Measurements from ENCODE around the gene NDST1.

The NDST1 gene

DNA sequence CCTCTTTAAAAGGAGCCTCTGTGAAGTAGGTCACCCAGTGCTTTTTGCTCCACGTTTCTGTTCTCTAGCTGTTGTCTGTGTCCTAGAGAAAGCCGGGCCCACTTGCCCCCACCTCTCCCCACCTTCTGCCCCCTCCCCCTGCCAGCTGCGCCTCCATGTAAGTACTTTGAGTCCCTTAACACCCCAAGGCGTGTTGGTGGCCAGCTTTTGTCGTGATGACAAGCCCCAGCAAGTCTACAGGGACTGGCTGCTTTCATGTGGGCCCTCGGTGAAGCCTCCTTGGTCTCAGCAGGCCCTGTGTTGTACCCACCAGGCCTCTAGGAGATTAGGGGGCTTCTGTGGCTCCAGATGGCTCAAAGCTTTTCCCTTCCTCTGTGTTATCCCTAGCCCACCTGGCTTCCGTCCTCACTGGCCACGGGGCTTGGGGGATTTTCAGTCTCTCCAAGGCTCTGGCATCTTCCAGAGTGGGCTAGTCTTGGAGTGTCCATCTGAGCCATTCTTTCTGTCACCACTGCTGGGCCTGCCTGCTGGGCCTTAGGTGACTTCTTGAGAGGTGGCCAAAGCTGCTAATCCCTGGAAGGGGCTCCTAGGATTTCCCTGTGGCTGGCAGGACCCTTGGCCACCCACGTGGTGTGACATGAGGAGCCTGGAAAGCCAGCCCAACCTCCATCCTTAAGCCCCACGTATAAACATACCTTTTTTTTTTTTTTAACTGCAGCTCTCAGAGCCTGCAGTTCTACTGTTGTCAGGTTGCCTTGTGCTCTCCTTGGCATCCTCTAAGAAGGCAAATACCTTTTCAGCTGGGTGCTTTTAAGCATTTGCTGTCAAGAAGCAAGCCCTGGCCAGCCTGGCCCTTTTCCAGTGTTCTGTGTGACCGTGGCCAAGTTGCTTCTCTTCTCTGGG lies 1.1 kb upstream of the NDST1 start:
- POLR2A ChIA-PET, result interaction anchor here (0.9 kb wide), 1 partner anchor 25 kb away, joined by 3 read pairs; no protein-coding TSS in a partner anchor
- CTCF ChIA-PET, result interaction anchor here (0.9 kb wide), 1 partner anchor 10 kb away, joined by 3 read pairs; no protein-coding TSS in a partner anchor
- DNase-seq (ENCODE audit: extremely low spot score), result no peak
- TF ChIP-seq TARDBP (IDR thresholded peaks at IDR 0.05) (no peak), HDGF (IDR thresholded peaks at IDR 0.05; ENCODE audit: borderline replicate concordance) (no peak), CTBP1 (IDR thresholded peaks at IDR 0.05; ENCODE audit: borderline replicate concordance) (no peak), FOXK2 (IDR thresholded peaks at IDR 0.05) (no peak), FOXM1 (IDR thresholded peaks at IDR 0.05; ENCODE audit: borderline replicate concordance) (no peak), ARNT (IDR thresholded peaks at IDR 0.05) (no peak), L3MBTL2 (conservative IDR thresholded peaks at IDR 0.05) (no peak)

DNA sequence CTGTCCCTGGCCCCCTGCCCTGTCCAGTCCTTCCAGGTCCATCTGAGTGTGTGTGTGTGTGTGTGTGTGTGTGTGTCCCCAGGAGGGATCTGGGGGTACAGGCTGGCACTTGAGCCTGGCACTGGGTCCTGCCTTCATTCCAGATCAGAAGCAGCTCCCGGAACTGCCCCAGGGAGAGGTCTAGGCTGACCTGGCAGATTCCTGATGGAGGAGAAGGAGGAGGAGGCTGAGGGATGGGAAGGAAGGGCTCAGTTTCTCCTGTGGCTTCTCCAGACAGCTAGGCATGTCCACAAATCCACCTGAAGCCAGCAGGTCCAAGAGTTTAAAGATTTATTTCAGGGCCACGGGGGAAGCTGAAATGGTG lies 328 bp downstream of the NDST1 start:
- POLR2A ChIA-PET, result no interaction called here
- CTCF ChIA-PET, result interaction anchor here (1.3 kb wide), 1 partner anchor 9 kb away, joined by 3 read pairs; no protein-coding TSS in a partner anchor

DNA sequence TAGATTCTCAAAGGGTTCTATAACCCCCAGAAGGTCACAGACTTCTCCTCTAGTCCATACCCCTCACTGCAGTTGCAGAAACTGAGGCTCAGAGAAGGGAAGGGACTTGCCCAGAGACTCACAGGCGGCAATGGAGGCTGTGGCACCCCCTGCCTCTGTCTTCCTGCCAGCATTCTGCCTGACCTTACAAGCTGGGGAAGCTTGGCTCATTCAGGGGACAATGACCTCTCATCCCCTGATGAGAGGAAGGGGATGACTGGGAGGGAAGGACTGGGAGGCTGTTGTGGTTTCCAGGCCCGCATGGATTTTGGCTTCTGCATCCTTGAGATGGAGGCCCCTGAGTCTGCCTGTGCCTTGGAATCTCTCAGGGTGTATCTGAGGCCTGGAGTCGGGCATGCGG lies 897 bp downstream of the NDST1 start:
- DNase-seq (ENCODE audit: extremely low spot score), result no peak
- POLR2A ChIA-PET, result interaction anchor here (0.6 kb wide), 1 partner anchor 24 kb away, joined by 3 read pairs; no protein-coding TSS in a partner anchor
- CTCF ChIA-PET, result interaction anchor here (1.3 kb wide), 1 partner anchor 9 kb away, joined by 3 read pairs; no protein-coding TSS in a partner anchor
- TF ChIP-seq, protein P1, sequence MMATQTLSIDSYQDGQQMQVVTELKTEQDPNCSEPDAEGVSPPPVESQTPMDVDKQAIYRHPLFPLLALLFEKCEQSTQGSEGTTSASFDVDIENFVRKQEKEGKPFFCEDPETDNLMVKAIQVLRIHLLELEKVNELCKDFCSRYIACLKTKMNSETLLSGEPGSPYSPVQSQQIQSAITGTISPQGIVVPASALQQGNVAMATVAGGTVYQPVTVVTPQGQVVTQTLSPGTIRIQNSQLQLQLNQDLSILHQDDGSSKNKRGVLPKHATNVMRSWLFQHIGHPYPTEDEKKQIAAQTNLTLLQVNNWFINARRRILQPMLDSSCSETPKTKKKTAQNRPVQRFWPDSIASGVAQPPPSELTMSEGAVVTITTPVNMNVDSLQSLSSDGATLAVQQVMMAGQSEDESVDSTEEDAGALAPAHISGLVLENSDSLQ (IDR thresholded peaks at IDR 0.05), result no peak
- TF ChIP-seq SP1 (IDR thresholded peaks at IDR 0.05) (no peak), SUZ12 (IDR thresholded peaks at IDR 0.05) (no peak), HDGF (IDR thresholded peaks at IDR 0.05; ENCODE audit: borderline replicate concordance) (no peak), FOXM1 (IDR thresholded peaks at IDR 0.05; ENCODE audit: borderline replicate concordance) (no peak)

More for the DNA sequence above, 328 bp downstream of the NDST1 start:
- no peak for DNase-seq (ENCODE audit: extremely low spot score)
- TF ChIP-seq, protein P1 (IDR thresholded peaks at IDR 0.05), result no peak
- TF ChIP-seq HDGF (IDR thresholded peaks at IDR 0.05; ENCODE audit: borderline replicate concordance) (no peak), SUZ12 (IDR thresholded peaks at IDR 0.05) (no peak)

DNA sequence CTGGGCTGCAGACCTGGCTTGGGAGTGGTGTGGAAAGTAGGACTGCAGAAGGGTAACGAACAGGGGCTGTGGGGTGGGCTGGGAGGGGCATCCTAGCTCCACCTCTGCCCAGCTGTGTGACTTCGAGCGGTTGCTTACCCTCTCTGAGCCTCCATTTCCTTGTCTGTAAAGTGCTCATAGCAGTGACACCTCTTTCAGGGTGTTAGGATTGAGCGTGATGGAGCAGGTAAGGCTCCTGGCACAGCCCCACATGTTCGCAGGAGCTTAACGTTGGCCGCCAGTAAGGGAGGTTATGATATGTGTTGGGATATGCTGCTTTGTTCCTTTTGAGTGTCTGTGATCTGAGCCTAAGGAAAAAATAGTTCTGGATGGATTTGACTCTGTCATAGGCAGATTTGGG lies 2.1 kb downstream of the NDST1 start:
- ChIA-PET POLR2A (no interaction called here), CTCF (interaction anchor here (0.9 to 1.5 kb wide), 3 partner anchors 35 to 51 kb away, joined by 3 to 5 read pairs (median 3); no protein-coding TSS in a partner anchor)
- TF ChIP-seq FOXK2 (IDR thresholded peaks at IDR 0.05), result no peak
- TF ChIP-seq NFRKB (IDR thresholded peaks at IDR 0.05), result no peak
- TF ChIP-seq FOXM1 (IDR thresholded peaks at IDR 0.05; ENCODE audit: borderline replicate concordance), result no peak
- DNase-seq (ENCODE audit: extremely low spot score), result no peak

DNA sequence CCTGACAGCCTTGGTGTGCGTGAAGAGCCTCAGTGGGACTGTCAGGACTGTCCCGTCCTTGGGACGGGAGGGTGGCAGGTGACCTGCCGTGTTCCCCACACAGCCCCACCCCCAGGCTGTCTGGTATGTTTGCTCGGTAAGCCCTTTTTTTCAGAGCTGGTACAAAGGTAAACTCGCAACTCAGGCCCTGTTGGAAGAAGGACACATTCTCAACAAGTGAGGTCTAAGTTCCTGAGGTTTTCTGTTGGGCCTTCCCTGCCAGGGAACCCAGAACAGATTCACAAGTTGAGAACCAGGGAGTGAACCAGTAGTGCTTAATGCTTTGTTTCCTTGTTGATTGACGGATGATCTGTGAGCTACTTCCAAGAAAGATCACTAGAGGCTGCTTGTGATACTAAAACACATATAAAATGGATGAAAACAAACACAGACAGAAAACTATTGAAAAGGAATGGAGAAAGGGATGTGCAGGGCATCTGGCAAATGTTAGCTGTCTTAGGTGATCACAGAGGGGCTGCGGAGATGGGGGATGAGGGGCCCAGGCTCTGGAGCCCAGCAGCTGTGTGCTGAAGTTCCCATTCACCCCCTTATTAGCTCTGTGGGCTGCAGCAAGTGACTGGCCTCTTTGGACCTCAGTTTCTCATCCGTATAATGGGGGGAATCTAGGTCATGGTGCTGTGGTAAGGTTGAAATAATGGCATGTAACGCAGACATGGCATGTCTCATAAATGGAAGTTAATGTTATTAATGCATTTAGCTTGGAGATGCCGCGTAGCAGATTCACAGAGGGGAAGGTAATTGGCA lies 2.7 kb downstream of the NDST1 start:
- ChIA-PET CTCF (interaction anchor here (0.9 to 1.5 kb wide), 3 partner anchors 34 to 52 kb away, joined by 3 to 5 read pairs (median 3); no protein-coding TSS in a partner anchor), POLR2A (interaction anchor here (0.8 to 1.7 kb wide), 2 partner anchors 51 to 61 kb away, joined by 3 to 5 read pairs; partner anchors contain the start of gene RPS14)
- no peak for TF ChIP-seq SUZ12 (IDR thresholded peaks at IDR 0.05)
- TF ChIP-seq, protein P1 (IDR thresholded peaks at IDR 0.05), result peak; percentile 46
- no peak for DNase-seq (ENCODE audit: extremely low spot score)

DNA sequence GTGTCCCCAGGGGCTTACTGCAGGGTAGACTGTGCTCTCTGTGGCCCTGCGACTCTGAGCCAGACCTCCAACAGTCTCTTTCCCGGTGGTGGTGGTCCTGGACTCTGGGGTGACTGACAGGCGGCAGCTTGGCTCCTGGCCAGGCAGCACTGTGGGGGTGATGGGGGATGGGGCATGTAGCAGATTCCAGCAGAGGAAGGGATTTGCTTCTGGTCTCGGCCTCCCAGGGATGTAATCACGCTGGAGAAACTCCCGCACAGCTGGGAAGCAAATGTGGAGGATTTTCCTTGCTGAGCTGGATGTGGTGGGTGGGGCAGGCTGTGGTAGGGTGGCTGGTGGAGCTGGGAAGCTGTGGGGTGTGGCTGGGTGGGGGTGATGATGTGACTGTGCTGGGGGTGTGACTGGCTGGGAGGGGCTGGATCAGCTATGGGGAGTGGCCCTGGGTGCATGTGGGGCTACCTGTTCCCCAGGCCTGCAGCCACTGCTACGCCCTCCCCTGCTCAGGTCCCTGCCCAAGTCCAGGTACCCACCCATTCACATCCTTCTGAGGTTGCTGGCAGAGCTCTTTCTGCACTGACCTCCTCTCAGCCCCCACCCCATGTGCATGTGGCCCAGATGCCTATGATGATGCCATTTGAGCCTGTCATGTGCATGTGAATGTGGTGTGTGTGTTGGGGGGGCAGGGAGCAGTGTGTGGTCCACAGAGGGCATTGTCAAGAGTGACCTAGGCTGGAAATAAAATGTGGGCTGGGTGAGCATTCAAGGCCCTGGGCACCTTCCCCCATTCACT lies 3.8 kb downstream of the NDST1 start:
- ChIA-PET POLR2A (interaction anchor here (0.8 to 1.7 kb wide), 2 partner anchors 52 to 62 kb away, joined by 3 to 5 read pairs; partner anchors contain the start of gene RPS14), CTCF (interaction anchor here (0.6 to 1.5 kb wide), 3 partner anchors 12 to 48 kb away, joined by 3 to 8 read pairs (median 3); no protein-coding TSS in a partner anchor)
- TF ChIP-seq TARDBP (IDR thresholded peaks at IDR 0.05) (no peak), BHLHE40 (IDR thresholded peaks at IDR 0.05; ENCODE audit: borderline replicate concordance) (no peak), ELF4 (IDR thresholded peaks at IDR 0.05) (no peak), FOXA1 (IDR thresholded peaks at IDR 0.05) (no peak), LEF1 (IDR thresholded peaks at IDR 0.05; ENCODE audit: borderline replicate concordance) (no peak)
- TF ChIP-seq, protein P1 (IDR thresholded peaks at IDR 0.05), result peak; percentile 90
- no peak for DNase-seq (ENCODE audit: extremely low spot score)

Data from HEK293T (cell line).